ENCODE results near the gene COX6B2. TPM values are rescaled to one million over a fixed set of nuclear protein-coding genes. Genes with fewer than 3 reads are reported as not detected.

Gene COX6B2
- total and polyA plus RNA-seq, 2 donors, result 2.6 to 40.4 TPM

DNA sequence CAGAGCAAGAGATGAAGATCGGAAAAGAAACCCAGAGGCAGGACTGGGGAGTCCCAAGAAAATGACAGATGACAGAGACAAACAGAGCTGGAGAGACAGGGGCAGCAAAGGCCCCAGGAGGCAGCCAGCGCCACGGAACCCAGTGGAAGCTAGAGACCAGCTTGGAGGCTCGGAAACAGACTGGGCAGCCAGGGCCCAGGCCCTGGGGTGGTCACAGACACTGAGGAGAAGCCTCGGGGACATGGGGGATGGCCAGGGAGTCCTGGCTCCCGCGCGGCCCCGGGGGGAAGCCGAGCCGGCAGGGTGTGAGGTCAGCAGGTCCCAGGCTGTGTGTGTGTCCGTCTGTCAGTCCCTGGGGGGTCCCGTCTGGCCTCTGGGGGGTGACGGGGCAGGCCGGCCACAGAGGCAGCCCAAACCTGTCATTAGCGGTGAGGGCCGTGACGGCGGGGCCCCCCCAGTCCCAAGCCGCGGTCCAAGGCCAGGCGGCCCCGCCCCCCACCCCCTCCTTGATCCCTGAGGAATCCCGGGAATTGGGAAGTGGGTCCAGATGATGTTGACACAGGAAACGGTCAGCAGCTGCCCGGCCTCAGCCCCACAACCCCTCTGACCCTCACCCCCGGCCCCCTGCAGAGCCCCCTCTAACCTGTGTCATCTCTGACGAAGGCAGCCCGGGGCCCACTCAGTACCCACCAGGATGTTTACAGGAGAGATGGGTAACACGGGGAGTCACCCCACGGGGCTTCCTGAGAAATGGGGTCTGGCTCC lies 19.7 kb upstream of the COX6B2 start:
- H3K4me3 ChIP-seq (ENCODE audit: low read length in 2 of 2), result no peak overlapping the region
- DNase-seq (ENCODE audit: low read depth in 6 of 9, low spot score in 9 of 9), result no peak
- H3K27ac ChIP-seq (ENCODE audit: low read depth in 1 of 2, low read length in 1 of 2), result no peak overlapping the region
- no peaks in the 10 kb centered on the region for H3K36me3 ChIP-seq (ENCODE audit: control insufficient read depth in 2 of 2, insufficient read depth in 2 of 2, low read length in 1 of 2)
- 30% methylated on average over 31 of the region's 31 CpGs for WGBS
- H3K9me3 ChIP-seq (ENCODE audit: control insufficient read depth in 2 of 2, insufficient read depth in 1 of 2, low read length in 1 of 2), result no peaks in the 10 kb centered on the region
- H3K27me3 ChIP-seq (ENCODE audit: control insufficient read depth in 2 of 2, insufficient read depth in 1 of 2, low read length in 1 of 2), result peaks cover 38 to 98% of the 10 kb centered on the region in 2 donors
- peaks cover 2 to 13% of the 10 kb centered on the region in 2 donors for H3K4me1 ChIP-seq (ENCODE audit: control insufficient read depth in 2 of 2, insufficient read depth in 2 of 2, low read length in 2 of 2)

DNA sequence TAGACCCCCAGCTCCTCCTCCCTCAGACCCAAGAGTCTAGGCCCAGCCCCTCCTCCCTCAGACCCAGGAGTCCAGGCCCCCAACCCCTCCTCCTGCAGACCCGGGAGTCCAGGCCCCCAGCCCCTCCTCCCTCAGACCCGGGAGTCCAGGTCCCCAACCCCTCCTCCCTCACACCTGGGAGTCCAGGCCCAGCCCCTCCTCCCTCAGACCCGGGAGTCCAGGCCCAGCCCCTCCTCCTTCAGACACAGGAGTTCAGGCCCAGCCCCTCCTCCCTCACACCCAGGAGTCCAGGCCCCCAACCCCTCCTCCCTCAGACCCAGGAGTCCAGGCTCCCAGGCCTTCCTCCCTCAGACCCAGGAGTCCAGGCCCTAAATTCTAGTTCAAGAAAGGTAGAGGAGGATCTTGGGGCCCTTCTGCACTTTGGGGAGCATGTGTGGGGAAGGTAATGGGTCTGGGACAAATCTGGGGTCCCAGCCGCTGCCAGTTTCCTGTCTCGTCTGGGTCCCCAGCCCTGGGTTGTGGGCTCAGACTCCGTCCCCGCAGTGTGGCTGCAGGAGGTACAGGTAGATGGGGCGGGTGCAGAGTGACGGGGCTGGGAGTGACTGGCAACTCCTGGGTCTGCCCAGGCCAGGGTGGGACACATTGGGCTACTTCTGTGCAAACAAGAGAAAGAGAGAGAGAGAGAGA lies 18.9 kb upstream of the COX6B2 start:
- Histone ChIP-seq H3K27me3 (ENCODE audit: control insufficient read depth in 2 of 2, insufficient read depth in 1 of 2, low read length in 1 of 2) (peaks cover 45 to 98% of the 10 kb centered on the region in 2 donors), H3K36me3 (ENCODE audit: control insufficient read depth in 2 of 2, insufficient read depth in 2 of 2, low read length in 1 of 2) (no peaks in the 10 kb centered on the region), H3K4me1 (ENCODE audit: control insufficient read depth in 2 of 2, insufficient read depth in 2 of 2, low read length in 2 of 2) (peaks cover 3 to 15% of the 10 kb centered on the region in 2 donors), H3K27ac (ENCODE audit: low read depth in 1 of 2, low read length in 1 of 2) (no peak overlapping the region), H3K4me3 (ENCODE audit: low read length in 2 of 2) (no peak overlapping the region), H3K9me3 (ENCODE audit: control insufficient read depth in 2 of 2, insufficient read depth in 1 of 2, low read length in 1 of 2) (no peaks in the 10 kb centered on the region)
- 62% methylated on average over 9 of the region's 9 CpGs for WGBS
- no peak for DNase-seq (ENCODE audit: low read depth in 6 of 9, low spot score in 9 of 9)

DNA sequence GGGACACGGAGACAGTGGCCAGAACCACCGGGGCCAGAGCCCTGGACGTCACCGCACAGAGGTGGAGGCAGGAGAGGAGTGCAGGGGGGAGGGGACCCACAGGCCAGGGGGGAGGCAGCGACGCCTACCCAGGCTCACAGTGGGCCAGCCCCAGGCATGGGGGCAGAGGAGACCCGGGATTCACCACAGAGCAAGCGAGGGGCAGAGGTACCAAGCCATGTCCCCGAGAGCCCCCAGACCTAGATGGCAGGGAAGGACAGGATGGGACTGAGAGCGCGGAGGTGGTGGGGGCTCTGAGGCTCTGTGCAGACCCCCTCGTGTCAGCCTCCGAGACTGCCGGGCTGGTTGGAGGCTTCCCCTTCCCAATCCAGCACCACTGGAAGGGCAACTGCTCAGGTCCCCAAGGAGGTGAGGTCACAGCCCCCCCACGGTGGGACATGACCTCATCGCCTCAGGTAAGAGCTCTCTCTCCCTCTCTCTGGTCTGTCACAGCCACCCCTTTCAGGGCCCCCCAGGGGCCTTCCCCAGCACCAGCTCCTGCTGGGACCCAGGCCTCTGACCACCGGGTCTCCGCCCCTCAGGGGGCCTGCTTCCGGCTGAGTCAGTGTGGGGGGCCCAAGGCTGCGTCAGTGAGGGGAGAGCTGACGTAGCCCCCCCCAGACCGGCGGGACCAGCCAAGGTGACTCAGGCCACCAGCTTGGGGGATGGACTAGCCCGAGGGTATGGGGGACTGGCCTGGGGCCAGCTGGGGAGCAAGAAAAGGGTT lies 18.0 kb upstream of the COX6B2 start:
- H3K4me1 ChIP-seq (ENCODE audit: control insufficient read depth in 2 of 2, insufficient read depth in 2 of 2, low read length in 2 of 2), result peaks cover 3 to 15% of the 10 kb centered on the region in 2 donors
- DNase-seq (ENCODE audit: low read depth in 6 of 9, low spot score in 9 of 9), result no peak
- H3K27ac ChIP-seq (ENCODE audit: low read depth in 1 of 2, low read length in 1 of 2), result no peak overlapping the region
- H3K9me3 ChIP-seq (ENCODE audit: control insufficient read depth in 2 of 2, insufficient read depth in 1 of 2, low read length in 1 of 2), result no peaks in the 10 kb centered on the region
- no peak overlapping the region for H3K4me3 ChIP-seq (ENCODE audit: low read length in 2 of 2)
- WGBS, result 39% methylated on average over 24 of the region's 24 CpGs
- peaks cover 51 to 98% of the 10 kb centered on the region in 2 donors for H3K27me3 ChIP-seq (ENCODE audit: control insufficient read depth in 2 of 2, insufficient read depth in 1 of 2, low read length in 1 of 2)
- H3K36me3 ChIP-seq (ENCODE audit: control insufficient read depth in 2 of 2, insufficient read depth in 2 of 2, low read length in 1 of 2), result no peaks in the 10 kb centered on the region

DNA sequence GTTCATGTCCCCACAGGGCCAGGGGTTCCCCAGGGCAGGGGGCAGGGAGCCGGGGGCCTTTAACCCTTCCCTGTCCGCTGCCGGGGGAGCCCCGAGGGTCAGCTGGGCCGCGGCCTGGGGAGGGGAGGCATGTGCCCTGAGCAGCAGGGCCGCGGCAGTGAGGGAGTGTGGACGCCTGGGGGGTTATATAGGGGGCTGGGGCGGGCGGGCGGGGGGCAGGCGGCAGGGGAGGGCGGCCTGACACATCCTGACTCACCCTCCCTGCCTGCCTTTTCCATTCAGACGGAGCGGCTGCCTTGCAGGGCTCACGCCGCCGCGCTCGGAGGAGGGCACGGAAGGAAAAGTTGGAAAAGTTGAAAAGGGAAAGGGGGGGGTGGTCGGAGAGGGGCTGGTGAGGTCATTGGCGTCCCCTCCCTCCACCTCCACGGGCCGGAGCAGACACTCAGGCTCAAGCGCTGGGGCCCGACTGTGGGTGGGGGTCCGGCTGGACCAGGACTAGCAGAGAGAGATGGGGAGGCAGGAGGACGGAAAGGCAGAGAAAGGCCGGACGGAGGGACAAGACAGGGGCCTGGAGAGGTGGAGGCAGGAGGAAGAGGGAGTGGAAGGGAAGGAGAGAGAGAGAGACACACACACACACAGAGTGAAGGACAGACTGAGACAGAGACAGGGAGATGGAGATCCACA lies 15.9 kb upstream of the COX6B2 start, which contains the start of gene IL11:
TSS of gene IL11 (minus strand) at position 159 of the 684 bp plus-strand sequence. CDS start at position 6, 153 bp downstream.
- Histone ChIP-seq H3K4me3 (ENCODE audit: low read length in 2 of 2) (peak within 1 kb of the TSS in 1 of 2 donors; percentile 34), H3K27ac (ENCODE audit: low read depth in 1 of 2, low read length in 1 of 2) (no peak within 1 kb of the TSS), H3K27me3 (ENCODE audit: control insufficient read depth in 2 of 2, insufficient read depth in 1 of 2, low read length in 1 of 2) (peaks cover 47 to 97% of the 10 kb centered on the region in 2 donors), H3K4me1 (ENCODE audit: control insufficient read depth in 2 of 2, insufficient read depth in 2 of 2, low read length in 2 of 2) (peaks cover 3 to 12% of the 10 kb centered on the region in 2 donors), H3K9me3 (ENCODE audit: control insufficient read depth in 2 of 2, insufficient read depth in 1 of 2, low read length in 1 of 2) (no peaks in the 10 kb centered on the region), H3K36me3 (ENCODE audit: control insufficient read depth in 2 of 2, insufficient read depth in 2 of 2, low read length in 1 of 2) (no peaks in the 10 kb centered on the region)
- WGBS, result 14% methylated on average over 32 of the region's 32 CpGs
- no peak for DNase-seq (ENCODE audit: low read depth in 6 of 9, low spot score in 9 of 9)

DNA sequence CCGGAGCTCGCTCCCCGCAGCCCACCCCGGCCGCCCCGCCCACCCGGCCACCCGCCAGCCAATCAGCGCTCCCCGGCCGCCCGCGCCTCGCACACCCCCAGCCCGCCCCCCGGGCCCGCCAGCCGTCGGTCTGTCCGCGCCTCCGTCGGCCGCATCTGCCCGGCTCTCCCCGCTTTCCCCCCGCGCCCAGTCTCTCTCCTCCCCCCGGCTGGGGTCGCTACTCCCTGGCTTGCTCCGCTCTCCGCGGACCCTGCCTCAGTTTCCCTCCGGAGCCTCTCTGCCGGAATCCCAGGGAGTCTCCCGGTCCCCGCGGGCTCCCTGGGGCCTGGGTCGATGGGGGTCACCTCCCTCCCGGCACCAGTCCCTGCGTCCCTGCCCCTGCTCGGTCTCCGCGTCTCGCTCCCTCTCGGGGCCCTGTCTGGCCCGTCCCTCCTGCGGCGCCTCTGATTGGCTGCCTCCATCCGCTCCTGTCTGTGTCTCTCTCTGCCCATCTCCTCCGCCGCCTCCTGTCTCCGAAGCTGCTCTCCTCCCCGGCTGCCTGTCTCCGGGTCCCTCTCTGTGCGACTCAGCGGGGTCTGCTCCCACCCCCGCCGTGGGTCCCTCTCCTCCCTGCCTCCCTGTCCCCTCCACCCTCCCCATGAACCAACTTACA lies 15.3 kb upstream of the COX6B2 start:
- H3K27ac ChIP-seq (ENCODE audit: low read depth in 1 of 2, low read length in 1 of 2), result no peak overlapping the region
- peaks cover 3 to 12% of the 10 kb centered on the region in 2 donors for H3K4me1 ChIP-seq (ENCODE audit: control insufficient read depth in 2 of 2, insufficient read depth in 2 of 2, low read length in 2 of 2)
- peak overlapping the region in 1 of 2 donors; percentile 34 for H3K4me3 ChIP-seq (ENCODE audit: low read length in 2 of 2)
- H3K36me3 ChIP-seq (ENCODE audit: control insufficient read depth in 2 of 2, insufficient read depth in 2 of 2, low read length in 1 of 2), result no peaks in the 10 kb centered on the region
- 3% methylated on average over 59 of the region's 59 CpGs for WGBS
- no peaks in the 10 kb centered on the region for H3K9me3 ChIP-seq (ENCODE audit: control insufficient read depth in 2 of 2, insufficient read depth in 1 of 2, low read length in 1 of 2)
- peaks cover 47 to 95% of the 10 kb centered on the region in 2 donors for H3K27me3 ChIP-seq (ENCODE audit: control insufficient read depth in 2 of 2, insufficient read depth in 1 of 2, low read length in 1 of 2)
- DNase-seq (ENCODE audit: low read depth in 6 of 9, low spot score in 9 of 9), result no peak

DNA sequence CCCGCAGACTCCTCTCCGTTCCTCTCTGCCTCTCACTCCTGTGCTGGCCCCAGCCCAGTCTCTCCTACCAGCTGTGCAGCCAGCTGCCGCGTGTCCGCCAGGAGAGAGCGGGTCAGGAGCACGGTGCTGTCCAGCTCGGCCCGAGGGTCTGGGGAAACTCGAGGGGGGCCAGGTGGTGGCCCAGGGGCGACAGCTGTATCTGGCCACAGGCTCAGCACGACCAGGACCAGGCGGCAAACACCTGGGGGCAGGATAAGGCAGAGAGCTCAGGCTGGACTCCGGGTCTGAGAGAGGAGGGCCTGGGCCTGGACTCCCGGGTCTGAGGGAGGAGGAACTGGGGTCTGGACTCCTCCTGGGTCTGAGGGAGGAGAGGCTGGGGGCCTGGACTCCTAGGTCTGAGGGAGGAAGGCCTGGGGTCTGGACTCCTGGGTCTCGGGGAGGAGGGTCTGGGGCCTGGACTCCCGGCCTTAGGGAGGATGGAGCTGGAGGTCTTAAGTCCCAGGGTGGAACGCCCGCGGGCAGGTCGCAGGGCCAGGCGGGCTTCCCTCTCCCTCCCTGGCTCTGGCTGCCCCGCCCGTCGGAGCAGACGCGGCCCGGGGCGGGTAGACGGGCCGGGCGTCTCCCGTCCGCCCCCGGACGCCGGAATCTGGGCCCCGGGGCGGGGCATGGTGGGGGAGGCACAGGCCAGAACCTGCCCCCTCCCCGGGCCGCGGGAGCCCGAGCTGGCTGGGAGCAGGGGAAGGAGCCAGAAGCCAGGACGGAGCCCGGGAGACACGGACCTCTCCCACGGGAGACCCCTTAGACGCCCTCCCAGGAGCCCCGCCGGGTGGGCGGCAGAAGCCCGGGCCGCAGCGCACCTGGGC lies 14.4 kb upstream of the COX6B2 start:
- Histone ChIP-seq H3K36me3 (ENCODE audit: control insufficient read depth in 2 of 2, insufficient read depth in 2 of 2, low read length in 1 of 2) (no peaks in the 10 kb centered on the region), H3K27me3 (ENCODE audit: control insufficient read depth in 2 of 2, insufficient read depth in 1 of 2, low read length in 1 of 2) (peaks cover 42 to 92% of the 10 kb centered on the region in 2 donors), H3K4me3 (ENCODE audit: low read length in 2 of 2) (peak overlapping the region in 1 of 2 donors; percentile 34), H3K9me3 (ENCODE audit: control insufficient read depth in 2 of 2, insufficient read depth in 1 of 2, low read length in 1 of 2) (no peaks in the 10 kb centered on the region), H3K4me1 (ENCODE audit: control insufficient read depth in 2 of 2, insufficient read depth in 2 of 2, low read length in 2 of 2) (peaks cover 3 to 12% of the 10 kb centered on the region in 2 donors), H3K27ac (ENCODE audit: low read depth in 1 of 2, low read length in 1 of 2) (no peak overlapping the region)
- 16% methylated on average over 54 of the region's 54 CpGs for WGBS
- DNase-seq (ENCODE audit: low read depth in 6 of 9, low spot score in 9 of 9), result no peak

DNA sequence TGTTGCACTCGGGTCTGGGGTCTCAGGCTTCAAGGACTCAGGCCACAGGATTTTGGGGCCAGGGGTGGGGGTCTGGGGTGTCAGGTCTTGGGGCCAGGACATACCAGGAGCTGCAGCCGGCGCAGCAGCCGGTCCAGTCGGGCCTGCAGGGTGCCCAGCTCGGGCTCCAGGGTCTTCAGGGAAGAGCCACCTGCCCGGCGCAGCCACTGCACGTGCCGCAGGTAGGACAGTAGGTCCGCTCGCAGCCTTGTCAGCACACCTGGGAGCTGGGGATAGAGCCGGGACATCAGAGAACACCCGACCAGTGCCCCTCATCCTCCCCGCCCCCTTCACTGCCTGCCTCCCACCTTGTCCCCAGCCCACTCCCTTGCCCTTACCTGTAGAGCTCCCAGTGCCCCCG lies 13.6 kb upstream of the COX6B2 start:
- 91% methylated on average over 16 of the region's 16 CpGs for WGBS
- Histone ChIP-seq H3K27me3 (ENCODE audit: control insufficient read depth in 2 of 2, insufficient read depth in 1 of 2, low read length in 1 of 2) (peaks cover 42 to 92% of the 10 kb centered on the region in 2 donors), H3K9me3 (ENCODE audit: control insufficient read depth in 2 of 2, insufficient read depth in 1 of 2, low read length in 1 of 2) (no peaks in the 10 kb centered on the region)

More for the DNA sequence above, 13.6 kb upstream of the COX6B2 start:
- Histone ChIP-seq H3K4me1 (ENCODE audit: control insufficient read depth in 2 of 2, insufficient read depth in 2 of 2, low read length in 2 of 2) (peaks cover 3 to 12% of the 10 kb centered on the region in 2 donors), H3K27ac (ENCODE audit: low read depth in 1 of 2, low read length in 1 of 2) (no peak overlapping the region), H3K36me3 (ENCODE audit: control insufficient read depth in 2 of 2, insufficient read depth in 2 of 2, low read length in 1 of 2) (no peaks in the 10 kb centered on the region), H3K4me3 (ENCODE audit: low read length in 2 of 2) (no peak overlapping the region)
- no peak for DNase-seq (ENCODE audit: low read depth in 6 of 9, low spot score in 9 of 9)
